GM21447 (cell line): Measurements from ENCODE around the gene LPIN2.
"Not testable (repeated sequence)": the region's sequence is repeated elsewhere in the genome, so short reads cannot be mapped to it uniquely, and the experiment has no call there.

Experiments
- ATAC-seq: cut with Tn5 transposase; IDR thresholded peaks from one replicate; pipeline ENCODE4 v1.9.1; 2021; ENCODE audit not compliant: unreplicated experiment

Gene LPIN2, protein sequence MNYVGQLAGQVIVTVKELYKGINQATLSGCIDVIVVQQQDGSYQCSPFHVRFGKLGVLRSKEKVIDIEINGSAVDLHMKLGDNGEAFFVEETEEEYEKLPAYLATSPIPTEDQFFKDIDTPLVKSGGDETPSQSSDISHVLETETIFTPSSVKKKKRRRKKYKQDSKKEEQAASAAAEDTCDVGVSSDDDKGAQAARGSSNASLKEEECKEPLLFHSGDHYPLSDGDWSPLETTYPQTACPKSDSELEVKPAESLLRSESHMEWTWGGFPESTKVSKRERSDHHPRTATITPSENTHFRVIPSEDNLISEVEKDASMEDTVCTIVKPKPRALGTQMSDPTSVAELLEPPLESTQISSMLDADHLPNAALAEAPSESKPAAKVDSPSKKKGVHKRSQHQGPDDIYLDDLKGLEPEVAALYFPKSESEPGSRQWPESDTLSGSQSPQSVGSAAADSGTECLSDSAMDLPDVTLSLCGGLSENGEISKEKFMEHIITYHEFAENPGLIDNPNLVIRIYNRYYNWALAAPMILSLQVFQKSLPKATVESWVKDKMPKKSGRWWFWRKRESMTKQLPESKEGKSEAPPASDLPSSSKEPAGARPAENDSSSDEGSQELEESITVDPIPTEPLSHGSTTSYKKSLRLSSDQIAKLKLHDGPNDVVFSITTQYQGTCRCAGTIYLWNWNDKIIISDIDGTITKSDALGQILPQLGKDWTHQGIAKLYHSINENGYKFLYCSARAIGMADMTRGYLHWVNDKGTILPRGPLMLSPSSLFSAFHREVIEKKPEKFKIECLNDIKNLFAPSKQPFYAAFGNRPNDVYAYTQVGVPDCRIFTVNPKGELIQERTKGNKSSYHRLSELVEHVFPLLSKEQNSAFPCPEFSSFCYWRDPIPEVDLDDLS

GRCh38 chr18:3013024-3013804 lies at the start of gene LPIN2:
Gene LPIN2 (minus strand): TSS chr18:3013144. CDS start chr18:2960840, 52,304 bp downstream.
- ATAC-seq: peak; percentile 79

GRCh38 chr18:3061581-3062312 lies 48.8 kb upstream of the LPIN2 start:
- ATAC-seq: peak; percentile 50

- ATAC-seq: no peak
These were observed 48.0 kb upstream of the LPIN2 start for GRCh38 chr18:3060667-3061580.

DNA sequence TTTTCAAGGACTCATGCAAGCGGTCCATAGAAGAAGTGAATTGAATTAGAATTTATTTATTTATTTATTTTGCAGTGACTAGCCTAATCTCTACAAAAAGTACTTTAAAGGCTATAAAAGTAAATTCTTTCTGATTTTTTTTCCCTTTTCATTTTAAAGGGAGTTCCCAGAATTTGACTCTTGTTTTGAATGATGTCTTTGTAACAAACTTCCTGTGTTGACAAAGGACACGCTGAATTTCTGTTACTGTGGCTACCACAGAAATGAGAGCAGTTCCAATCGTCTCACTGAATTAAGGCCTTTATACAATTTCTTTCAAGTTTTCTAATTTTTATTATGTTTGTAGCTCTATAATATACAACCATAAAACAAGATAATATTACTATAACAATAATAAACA lies 46.3 kb upstream of the LPIN2 start:
- no peak for ATAC-seq

GRCh38 chr18:3058328-3059191 lies 45.6 kb upstream of the LPIN2 start:
- no peak for ATAC-seq

GRCh38 chr18:3057526-3057925 lies 44.6 kb upstream of the LPIN2 start:
- no peak for ATAC-seq

DNA sequence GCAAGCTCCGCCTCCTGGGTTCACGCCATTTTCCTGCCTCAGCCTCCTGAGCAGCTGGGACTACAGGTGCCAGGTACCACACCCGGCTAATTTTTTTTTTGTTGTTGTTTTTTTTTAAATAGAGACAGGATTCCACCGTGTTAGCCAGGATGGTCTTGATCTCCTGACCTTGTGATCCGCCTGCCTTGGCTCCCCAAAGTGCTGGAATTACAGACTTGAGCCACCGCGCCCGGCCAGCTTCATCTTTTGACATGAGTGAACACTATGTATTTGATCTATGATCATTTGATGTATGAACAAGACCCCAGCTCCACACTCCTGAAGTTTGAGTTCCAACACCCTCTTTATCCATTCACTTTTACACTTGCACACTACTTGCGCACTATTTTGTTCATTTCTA lies 43.4 kb upstream of the LPIN2 start:
- no peak for ATAC-seq

DNA sequence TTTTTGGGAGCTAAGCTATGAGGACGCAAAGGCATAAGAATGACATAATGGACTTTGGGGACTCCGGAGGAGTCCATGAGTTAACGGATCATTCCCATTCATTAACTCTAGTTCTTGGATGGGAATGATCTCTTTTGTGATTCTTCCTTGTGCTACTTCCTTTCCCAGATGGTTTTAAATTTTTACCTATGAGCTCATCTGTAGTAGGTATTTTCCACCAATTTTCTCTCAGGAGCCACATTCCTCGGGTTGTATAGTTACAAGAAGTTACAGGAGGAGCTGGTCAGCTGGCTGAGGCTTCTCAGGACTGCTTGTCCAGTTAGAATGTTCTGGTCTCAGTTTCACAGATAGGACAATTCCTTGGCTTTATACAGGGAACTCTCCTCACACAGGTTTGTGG lies 42.9 kb upstream of the LPIN2 start:
- no peak for ATAC-seq

DNA sequence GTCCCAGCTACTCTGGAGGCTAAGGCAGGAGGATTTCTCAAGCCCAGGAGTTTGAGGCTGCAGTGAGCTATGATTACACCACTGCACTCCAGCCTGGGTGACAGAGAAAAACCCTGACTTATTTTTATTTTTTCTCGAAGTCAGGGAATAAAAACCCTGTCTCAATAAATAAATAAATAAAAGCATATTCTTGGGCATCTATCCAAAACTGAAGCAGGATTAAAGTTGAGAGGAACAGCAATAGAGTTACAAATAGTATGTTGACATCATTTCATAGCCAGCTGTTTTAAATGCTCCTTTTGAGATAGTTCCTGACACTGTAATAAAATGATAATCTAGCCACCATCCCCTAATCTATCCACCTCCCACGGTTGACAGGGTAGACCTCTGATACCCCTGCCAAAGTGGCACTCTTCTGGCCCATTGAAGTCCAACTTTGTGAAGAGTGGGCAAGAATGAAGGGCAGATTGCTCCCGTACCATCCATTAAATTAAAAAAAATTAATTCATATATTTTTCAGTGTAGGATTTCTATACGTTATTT lies 42.3 kb upstream of the LPIN2 start:
- no peak for ATAC-seq

- ATAC-seq: no peak
These were observed 41.8 kb upstream of the LPIN2 start for GRCh38 chr18:3054780-3055179.

GRCh38 chr18:3054214-3054613 lies 41.3 kb upstream of the LPIN2 start:
- ATAC-seq: no peak

DNA sequence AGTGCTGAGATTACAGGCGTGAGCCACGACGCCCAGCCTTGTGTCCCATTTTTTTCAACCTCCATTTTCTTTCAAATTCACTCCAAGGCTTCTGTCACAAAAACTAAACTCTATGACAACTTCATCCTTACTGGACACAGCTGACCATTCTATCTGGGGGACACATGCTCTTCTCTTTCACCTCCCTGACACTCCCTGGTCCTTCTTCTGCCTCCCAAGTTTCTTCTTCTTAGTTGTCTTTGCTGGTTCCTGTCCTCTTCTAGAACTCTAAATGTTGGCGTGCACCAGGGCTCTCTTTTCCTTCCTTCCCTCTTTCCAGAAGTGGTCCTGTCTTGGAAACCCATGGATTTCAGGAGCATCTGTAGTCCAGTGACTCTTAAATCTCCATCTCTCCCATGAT lies 40.1 kb upstream of the LPIN2 start:
- ATAC-seq: no peak

- ATAC-seq: no peak
These were observed 39.4 kb upstream of the LPIN2 start for GRCh38 chr18:3052411-3052758.

GRCh38 chr18:3051718-3052410 lies 38.9 kb upstream of the LPIN2 start:
- ATAC-seq: no peak

DNA sequence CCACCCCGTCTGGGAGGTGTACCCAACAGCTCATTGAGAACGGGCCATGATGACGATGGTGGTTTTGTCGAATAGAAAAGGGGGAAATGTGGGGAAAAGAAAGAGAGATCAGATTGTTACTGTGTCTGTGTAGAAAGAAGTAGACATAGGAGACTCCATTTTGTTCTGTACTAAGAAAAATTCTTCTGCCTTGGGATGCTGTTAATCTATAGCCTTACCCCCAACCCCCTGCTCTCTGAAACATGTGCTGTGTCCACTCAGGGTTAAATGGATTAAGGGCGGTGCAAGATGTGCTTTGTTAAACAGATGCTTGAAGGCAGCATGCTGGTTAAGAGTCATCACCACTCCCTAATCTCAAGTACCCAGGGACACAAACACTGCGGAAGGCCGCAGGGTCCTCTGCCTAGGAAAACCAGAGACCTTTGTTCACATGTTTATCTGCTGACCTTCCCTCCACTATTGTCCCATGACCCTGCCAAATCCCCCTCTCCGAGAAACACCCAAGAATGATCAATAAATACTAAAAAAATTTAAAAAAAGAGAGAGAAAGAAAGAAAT lies 37.0 kb upstream of the LPIN2 start:
- ATAC-seq: not testable (repeated sequence)

- no peak for ATAC-seq
These were observed 35.9 kb upstream of the LPIN2 start for GRCh38 chr18:3048820-3049349.

DNA sequence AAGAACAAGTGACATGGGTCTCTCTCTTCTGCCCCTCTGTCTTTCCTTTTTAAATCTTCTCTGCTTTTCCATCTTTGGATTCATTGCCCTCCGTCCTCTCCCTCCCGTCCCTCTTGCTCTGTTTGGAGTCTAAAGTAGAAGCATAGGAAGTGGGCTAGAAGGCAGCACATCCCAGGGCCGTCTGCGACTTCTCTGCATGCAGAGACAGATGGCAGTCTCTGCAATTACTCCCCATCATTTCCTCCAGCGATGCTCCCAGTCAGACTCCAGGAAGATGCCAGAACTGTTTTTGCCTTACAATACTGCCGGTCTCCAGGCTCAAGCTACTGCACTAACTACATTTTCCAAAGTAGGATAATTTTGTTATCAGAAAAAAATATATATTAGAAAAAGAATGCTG lies 35.2 kb upstream of the LPIN2 start:
- ATAC-seq: no peak
